H7 (cell line): ENCODE results near the gene ADAMTS14. TPM values are rescaled to one million over a fixed set of nuclear protein-coding genes. Genes with fewer than 3 reads are reported as not detected.

Experiments
- DNase-seq: peaks from one replicate; pipeline ENCODE4 v3.0.0; 2012
- H3K27me3 ChIP-seq: 2 replicates; pipeline ENCODE4 v1.6.0; 2011; ENCODE audit warnings: mild to moderate bottlenecking, low read length; ENCODE audit not compliant: control insufficient read depth, insufficient read depth
- H3K36me3 ChIP-seq: replicated peaks from 2 replicates; pipeline ENCODE4 v1.5.1; 2011; ENCODE audit warnings: low read length; ENCODE audit not compliant: control insufficient read depth, insufficient read depth
- H3K4me3 ChIP-seq: 2 replicates; pipeline ENCODE4 v1.5.1; 2011; ENCODE audit warnings: low read depth, mild to moderate bottlenecking, control low read depth, low read length, moderate library complexity; ENCODE audit not compliant: insufficient read depth
- total RNA-seq: library from RNA; depleted of rRNA; stranded (reverse); fragments of >200 nt; shearing (Covaris generic); gene quantifications from 2 replicates; pipeline ENCODE4 v1.2.3, GENCODE V29; 2014

Gene ADAMTS14
- total RNA-seq, 1 experiment from 2014 or later = 1.1 TPM

DNA sequence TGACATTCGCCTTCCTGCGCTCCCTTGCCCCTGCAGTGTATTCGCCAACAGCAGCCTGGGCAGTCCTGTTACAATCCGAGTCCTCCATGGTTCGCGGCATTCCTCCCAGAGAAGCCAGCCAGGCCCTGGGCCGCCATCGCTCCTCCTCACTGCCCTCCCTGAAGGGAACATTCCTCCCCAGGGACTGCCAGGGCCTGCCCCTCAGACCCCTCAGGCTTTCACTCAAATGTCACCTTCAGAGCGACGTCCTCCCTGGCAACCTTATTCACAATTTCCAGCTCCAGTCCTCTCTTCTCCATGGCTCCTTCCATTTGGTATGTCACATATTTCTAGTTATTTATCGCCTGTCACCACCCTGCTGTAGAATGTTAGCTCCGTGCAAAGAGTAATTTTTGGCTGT is 17.4 kb downstream of the ADAMTS14 start:
- H3K27me3 ChIP-seq = no peaks in the 10 kb centered on the region
- no peak overlapping the region for H3K4me3 ChIP-seq
- no peak for DNase-seq
- H3K36me3 ChIP-seq = no peaks in the 10 kb centered on the region

DNA sequence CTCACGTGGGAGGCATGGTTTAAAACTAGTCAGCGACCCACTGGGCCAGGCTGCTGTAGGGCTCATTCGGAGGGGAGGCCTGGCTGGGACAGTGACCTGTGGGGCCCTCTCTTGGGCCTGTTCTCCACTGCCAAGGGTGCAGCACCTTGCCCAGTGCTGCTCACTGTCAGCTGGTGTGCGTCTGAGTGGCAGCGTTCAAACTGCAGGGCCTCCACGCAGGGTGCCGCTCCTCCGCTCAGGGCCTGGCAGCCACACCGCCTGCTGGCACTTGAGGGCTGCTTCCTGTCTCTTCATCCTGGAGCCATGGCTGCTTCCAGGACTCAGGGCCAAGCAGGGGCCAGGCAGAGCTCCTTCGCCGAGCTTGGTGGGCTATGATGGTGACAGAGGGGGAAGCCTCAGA is 18.3 kb downstream of the ADAMTS14 start:
- no peak for DNase-seq
- H3K27me3 ChIP-seq = no peaks in the 10 kb centered on the region
- no peaks in the 10 kb centered on the region for H3K36me3 ChIP-seq
- no peak overlapping the region for H3K4me3 ChIP-seq

DNA sequence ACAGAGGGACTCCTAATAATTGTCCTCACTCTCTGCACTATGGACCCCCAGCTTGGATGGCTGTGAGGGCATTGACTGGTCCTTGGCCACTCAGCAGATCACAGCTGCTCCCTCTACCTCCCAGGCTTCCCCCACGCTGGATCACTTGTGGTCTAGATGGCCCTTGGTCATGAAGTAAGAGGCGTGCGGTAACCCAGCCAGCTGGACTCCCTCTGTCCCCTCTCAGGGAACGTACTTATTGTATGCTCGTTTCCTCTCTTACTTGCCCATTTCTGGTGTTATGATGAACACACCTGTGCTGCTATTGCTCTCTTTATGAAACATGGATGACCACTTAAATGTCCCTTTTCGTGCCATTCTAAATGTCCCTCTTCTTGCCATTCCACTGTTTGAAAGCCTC is 19.3 kb downstream of the ADAMTS14 start:
- Histone ChIP-seq H3K27me3 (no peaks in the 10 kb centered on the region), H3K4me3 (no peak overlapping the region), H3K36me3 (no peaks in the 10 kb centered on the region)
- DNase-seq = no peak

DNA sequence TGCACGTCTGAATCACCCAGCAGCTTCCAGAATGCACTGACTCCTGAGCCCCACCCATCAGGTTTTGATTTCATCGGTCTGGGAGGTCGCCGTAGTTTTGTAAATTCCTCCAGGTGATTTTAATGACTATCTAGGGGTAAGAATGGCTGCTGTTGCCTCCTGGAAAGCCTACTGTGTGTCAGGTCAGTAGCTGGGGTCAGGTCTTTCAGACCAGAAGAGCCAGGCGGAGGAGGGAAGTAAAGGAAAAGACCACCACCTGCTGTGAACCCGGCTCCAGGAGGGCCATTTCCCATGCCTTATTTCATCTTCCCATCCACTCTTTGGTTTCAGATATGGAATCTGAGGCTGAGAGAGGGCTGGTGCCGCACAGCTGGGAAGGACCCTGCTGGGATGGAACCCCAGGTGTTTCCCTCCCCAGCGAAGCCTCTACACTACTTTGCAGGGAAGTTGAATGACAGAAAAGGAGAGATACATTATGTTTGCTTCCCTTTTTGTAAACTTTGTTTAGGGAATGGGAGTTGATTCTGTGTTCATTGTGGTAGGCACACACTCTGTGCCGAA is 19.8 kb downstream of the ADAMTS14 start:
- DNase-seq = no peak
- H3K36me3 ChIP-seq = no peaks in the 10 kb centered on the region
- H3K4me3 ChIP-seq = no peak overlapping the region
- no peaks in the 10 kb centered on the region for H3K27me3 ChIP-seq

DNA sequence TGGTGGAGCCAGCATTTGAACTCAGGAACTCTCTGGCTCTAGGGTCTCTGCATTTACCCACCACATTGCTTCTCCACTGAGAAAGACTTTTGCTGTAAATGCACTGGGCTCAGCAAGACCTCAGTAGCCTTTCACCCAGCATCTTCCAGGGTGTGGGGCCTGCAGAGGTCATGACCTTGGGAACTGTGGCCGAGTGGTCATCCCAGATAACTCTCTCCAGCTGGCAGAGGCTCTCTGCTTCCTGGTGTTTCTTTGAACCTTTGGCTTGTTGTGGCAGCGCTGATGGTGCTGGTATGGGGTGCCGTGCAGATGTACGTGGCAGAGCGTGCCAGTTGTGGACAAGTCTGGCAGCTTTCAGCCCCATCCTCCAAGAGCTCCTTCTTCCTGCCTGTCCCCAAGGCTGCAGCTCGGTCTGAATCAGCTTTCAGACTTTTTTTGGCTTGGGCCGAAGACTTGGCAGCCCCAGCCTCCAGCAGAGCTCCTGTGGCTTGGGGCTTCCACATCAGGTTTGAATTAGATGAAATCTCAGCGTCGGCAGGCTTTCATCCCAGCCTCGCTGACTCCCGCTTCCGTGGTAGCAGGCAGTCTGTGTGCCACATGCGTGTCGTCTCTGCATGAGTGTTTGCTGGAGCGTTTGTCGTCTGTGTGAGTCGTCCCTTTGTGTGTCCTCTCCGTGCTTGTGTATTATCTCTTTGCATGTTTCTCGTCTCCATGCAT is 21.5 kb downstream of the ADAMTS14 start:
- DNase-seq = no peak
- no peak overlapping the region for H3K4me3 ChIP-seq
- H3K27me3 ChIP-seq = no peaks in the 10 kb centered on the region
- no peaks in the 10 kb centered on the region for H3K36me3 ChIP-seq

DNA sequence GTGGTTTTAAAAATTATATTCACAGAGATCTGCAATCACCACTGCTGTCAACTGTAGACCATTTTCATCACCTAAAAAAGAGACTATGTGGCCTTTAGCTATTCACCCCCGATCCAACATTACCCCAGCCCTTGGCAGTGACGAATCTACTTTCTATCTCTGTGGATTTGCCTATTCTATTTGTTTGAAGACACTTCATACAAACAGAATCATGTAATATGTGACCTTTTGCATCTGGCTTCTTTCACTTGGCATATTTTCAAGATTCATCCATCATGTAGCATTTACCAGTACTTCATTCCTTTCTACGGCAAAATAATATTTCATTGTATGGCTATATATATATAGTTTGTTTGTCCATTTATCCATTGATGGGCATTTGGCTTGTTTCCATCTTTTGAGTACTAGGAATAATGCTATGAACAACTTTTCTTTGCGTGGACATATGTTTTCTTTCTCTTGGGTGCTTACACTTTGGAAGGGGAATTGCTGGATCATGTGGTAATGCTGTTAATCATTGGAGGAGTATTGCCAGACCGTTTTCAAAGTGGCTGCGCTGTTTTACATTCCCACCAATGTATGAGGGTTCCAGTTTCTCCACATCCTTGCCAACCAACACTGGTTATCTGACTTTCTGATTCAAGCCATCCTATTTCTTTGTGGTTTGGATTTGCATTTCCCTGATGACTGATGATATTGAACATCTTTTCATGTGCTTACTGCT is 22.3 kb downstream of the ADAMTS14 start:
- H3K36me3 ChIP-seq = no peaks in the 10 kb centered on the region
- no peaks in the 10 kb centered on the region for H3K27me3 ChIP-seq
- no peak overlapping the region for H3K4me3 ChIP-seq
- DNase-seq = no peak

DNA sequence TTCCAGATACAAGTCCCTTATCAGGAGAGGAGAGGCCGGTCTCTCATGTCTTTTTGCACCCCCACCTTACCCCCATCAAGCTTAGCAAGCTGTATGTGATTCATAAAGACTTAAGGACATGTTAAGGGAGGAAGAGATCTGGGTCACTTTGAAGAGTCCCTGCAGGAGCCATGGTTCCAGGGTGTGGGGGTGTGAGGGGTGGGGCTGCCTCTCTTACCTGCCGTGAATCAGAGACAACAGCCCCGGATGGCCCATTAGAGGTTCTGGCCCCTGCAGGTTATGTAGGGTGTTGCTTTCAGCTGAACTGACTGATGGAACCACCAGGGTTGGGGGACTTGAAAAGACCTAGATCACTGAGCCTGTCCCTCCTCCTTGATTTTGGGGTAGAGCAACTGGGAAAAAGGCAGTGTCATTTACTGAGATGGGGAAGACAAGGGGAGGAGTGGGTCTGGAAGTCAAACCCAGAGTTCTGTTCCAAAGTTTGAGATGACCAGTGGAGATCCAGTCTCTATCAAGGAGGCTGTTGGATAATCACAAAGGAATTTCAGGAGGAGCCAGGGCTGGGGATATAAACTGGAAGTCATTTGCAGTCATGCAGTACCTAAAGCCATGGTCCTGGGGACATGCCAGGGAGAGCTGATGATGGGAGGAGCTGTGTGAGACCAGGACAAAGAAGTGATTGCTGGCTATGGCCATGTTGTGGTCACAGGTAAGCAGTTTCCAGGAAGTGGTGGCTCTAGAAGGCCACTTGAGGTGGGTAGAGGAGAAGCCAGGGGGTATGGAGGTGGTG is 23.1 kb downstream of the ADAMTS14 start:
- H3K36me3 ChIP-seq = no peaks in the 10 kb centered on the region
- H3K4me3 ChIP-seq = no peak overlapping the region
- DNase-seq = no peak
- no peaks in the 10 kb centered on the region for H3K27me3 ChIP-seq

DNA sequence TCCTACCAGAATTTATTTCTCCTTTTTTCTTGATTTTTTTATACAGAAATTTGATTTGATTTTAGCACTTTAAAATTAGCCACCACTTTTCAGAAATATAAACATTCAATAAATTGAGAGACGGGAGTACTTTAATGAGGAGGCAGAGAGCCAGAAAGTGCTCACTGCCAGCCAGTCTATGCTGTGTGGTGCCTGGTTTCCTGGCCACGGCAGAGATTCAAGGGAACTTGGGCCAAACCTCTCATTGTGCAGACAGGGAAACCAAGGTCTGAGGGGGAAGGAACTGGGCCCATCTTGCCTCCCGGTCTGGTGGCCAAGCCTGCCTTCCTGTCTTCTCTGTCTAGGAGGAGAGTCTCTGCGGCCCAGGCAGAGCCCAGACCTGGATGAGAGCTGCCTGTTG is 25.9 kb downstream of the ADAMTS14 start:
- no peak for DNase-seq
- H3K27me3 ChIP-seq = no peaks in the 10 kb centered on the region
- no peak overlapping the region for H3K4me3 ChIP-seq
- H3K36me3 ChIP-seq = no peaks in the 10 kb centered on the region; the same call in 1 of the 2 replicates

DNA sequence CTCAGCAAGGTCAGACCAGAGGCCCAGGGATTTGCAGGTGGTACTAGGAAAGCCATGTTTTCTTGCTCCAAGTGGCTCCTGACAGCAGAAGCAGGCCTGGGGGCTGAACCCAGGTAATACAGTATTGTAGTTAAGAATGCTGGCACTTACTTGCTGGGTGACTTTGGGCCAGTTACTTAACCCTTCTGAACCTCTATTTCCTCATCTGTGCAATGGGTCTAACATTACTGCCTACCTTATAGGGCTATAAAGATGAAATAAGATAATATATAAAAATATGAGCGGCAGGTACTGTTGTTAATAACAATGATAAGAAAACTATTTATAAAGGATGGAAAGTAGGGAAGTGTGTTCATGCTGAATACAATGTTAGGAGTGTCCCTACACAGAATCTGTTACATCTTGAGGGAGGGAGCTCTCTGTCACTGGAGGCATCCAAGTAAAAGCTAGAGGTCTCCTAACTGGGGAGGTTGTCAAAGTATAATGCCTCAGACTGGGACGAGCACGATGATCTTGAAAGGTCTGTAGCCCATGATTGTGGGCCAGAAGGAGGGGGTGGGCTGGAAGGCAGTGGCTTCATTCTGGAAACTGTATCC is 26.9 kb downstream of the ADAMTS14 start:
- no peak for DNase-seq
- Histone ChIP-seq H3K36me3 (peaks cover under 1% of the 10 kb centered on the region), H3K4me3 (no peak overlapping the region), H3K27me3 (no peaks in the 10 kb centered on the region)

DNA sequence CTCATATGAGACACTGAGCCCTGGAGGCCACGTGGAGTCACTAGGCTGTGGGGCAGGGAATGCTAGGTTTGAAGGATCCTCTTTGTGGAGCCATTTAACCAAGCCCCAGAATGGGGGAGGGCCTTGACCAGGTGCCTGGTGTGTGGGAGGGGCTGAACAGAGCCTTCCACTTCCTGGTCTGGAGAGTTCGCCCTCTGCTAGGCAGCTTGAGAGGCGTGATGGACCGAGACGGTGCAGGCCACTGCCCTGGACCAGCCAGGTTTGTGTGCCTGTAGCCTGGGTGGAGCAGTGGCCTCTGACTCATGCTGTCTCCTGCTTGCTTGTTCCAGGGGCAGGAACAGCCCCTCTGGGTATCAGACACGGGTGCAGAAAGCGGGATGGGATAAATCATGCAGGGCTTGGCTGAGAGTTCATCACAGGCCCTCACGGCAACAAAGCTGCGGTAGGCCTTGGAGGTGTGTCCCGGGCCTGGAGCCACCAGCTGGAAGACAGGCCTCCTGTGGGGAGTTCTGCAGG is 27.4 kb downstream of the ADAMTS14 start:
- DNase-seq = peak; percentile 72
- no peaks in the 10 kb centered on the region for H3K27me3 ChIP-seq
- no peak overlapping the region for H3K4me3 ChIP-seq

DNA sequence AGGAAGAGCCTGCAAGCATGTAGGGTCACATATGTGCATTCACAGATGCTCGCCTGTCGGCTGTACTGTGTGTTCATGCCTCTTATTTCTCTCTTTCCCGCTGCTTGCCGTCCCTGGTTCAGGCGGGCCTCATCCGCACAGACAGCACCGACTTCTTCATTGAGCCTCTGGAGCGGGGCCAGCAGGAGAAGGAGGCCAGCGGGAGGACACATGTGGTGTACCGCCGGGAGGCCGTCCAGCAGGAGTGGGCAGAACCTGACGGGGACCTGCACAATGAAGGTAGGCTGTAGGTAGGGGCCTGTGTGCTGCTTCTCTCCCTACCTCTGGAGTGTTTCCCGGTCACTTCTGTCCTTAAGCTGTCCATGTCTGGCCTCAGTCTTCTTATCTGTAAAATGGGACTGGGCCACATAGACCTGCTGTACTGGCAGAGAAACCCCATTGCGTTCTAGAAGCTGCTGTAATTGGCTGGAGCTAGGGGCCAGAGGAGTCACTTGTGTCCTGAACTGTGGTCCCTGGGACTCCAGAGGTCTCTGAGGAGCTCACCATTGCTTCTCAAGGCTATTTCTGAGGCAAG is 30.0 kb downstream of the ADAMTS14 start:
- Histone ChIP-seq H3K36me3 (peaks cover 4% of the 10 kb centered on the region), H3K4me3 (no peak overlapping the region), H3K27me3 (no peaks in the 10 kb centered on the region)
- no peak for DNase-seq

More for the DNA sequence above, 27.4 kb downstream of the ADAMTS14 start:
- H3K36me3 ChIP-seq = peaks cover 4% of the 10 kb centered on the region

DNA sequence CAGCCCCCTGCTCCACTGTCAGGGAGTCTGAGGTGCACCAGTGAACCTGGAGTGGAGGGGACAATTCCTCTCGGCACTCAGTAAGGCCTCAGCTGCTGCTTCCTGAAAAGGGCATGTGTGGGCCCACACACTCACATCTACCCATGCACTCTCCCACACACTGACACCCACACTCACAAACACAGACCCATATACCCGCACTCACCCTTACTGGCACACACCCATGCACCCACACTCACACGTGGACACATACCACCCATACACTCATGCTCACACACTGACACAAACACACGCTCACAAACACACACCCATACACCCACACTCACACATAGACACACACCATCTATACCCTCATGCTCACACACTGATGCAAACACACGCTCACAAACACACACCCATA is 31.9 kb downstream of the ADAMTS14 start:
- Histone ChIP-seq H3K4me3 (no peak overlapping the region), H3K36me3 (peaks cover 4% of the 10 kb centered on the region), H3K27me3 (no peaks in the 10 kb centered on the region)
- no peak for DNase-seq

DNA sequence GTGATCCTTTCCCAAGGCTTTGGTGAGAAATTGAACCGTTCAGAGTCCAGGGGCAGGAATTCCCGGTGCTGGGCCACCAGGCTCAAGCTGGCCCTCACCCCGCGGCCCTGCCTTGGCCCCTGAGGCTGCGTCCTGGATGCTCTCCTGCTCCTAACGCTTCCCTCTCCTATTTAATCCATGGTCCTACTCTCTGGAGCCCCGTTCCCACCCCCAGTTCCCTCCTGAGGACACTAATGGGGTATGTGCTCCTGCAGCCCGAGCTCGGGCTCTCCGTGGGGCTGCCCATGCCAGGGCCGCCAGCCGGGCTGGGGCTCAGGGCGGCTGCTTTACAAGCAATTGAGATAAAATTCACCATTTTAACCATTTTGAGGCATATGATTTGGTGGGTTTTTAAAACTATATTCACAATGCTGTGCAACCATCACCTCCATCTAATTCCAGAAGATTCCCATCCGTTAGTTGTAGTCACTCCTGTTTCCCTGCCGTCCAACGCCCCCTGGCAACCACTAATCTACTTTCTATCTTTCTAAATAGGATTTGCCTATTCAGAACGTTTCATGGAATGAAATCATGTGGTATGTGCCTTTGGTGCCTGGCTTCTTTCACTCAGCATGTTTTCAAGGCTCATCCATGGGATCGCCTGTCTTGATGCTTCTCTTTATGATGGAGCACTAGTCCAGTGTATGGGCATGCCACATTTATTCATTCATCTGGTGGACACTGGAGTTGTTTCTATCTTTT is 33.0 kb downstream of the ADAMTS14 start:
- no peak for DNase-seq
- Histone ChIP-seq H3K4me3 (no peak overlapping the region), H3K27me3 (no peaks in the 10 kb centered on the region), H3K36me3 (peaks cover 4% of the 10 kb centered on the region)
